MCF 10A (cell line): ENCODE measurements around the gene CYP19A1. TPM values are rescaled to one million over a fixed set of nuclear protein-coding genes. Genes with fewer than 3 reads are reported as not detected.

Experiments used
- BruUV-seq: library from RNA; stranded (reverse); fragments of 400-500 nt; replicated peaks from 2 replicates; lab custom pipeline; 2021; lab: Mats Ljungman, UMichigan
- CTCF ChIA-PET: fragments of 300-600 bp; sonication (Branson Sonifier 250); formaldehyde crosslinking; extraction: SDS; loops from one replicate; lab custom pipeline; 2021; ENCODE audit warnings: antibody characterized with exemption, inconsistent platforms; lab: Yijun Ruan, JAX
- POLR2A ChIA-PET: fragments of 300-600, 350-650 bp; sonication (Branson Sonifier 250); formaldehyde crosslinking; extraction: SDS; loops from one replicate; lab custom pipeline; 2020; ENCODE audit warnings: antibody characterized with exemption, inconsistent platforms; lab: Yijun Ruan, JAX
- DNase-seq: peaks from one replicate; pipeline ENCODE4 v3.0.0-alpha.2; 2018; ENCODE audit not compliant: unreplicated experiment
- H3K27ac Mint-ChIP-seq: one replicate; pipeline ENCODE4 v1.8.0; 2022; ENCODE audit warnings: mild to moderate bottlenecking, low read depth, mixed read lengths; ENCODE audit not compliant: unreplicated experiment
- H3K27me3 Mint-ChIP-seq: one replicate; pipeline ENCODE4 v1.8.0; 2022; ENCODE audit warnings: mixed read lengths; ENCODE audit not compliant: insufficient read depth, unreplicated experiment
- H3K36me3 Mint-ChIP-seq: one replicate; pipeline ENCODE4 v1.8.0; 2022; ENCODE audit warnings: mild to moderate bottlenecking, moderate library complexity, mixed read lengths; ENCODE audit not compliant: insufficient read depth, unreplicated experiment
- H3K4me1 Mint-ChIP-seq: one replicate; pipeline ENCODE4 v1.8.0; 2022; ENCODE audit warnings: mixed read lengths; ENCODE audit not compliant: insufficient read depth, unreplicated experiment
- H3K4me3 Mint-ChIP-seq: one replicate; pipeline ENCODE4 v1.8.0; 2022; ENCODE audit warnings: mild to moderate bottlenecking, moderate library complexity, mixed read lengths; ENCODE audit not compliant: unreplicated experiment
- H3K9me3 Mint-ChIP-seq: one replicate; pipeline ENCODE4 v1.8.0; 2022; ENCODE audit warnings: mixed read lengths; ENCODE audit not compliant: unreplicated experiment
- CTCF ChIP-seq: fragments of 200-600 bp; IDR thresholded peaks from one replicate; pipeline ENCODE4 v1.8.0; 2022; ENCODE audit warnings: antibody characterized with exemption, mild to moderate bottlenecking; ENCODE audit not compliant: unreplicated experiment
- intact Hi-C: fragments of 100-400 bp; cut with micrococcal nuclease; formaldehyde crosslinking; loops from 2 replicates; pipeline ENCODE4 v1.14.1; 2022
- total RNA-seq: library from RNA; stranded (reverse); gene quantifications from 2 replicates; pipeline ENCODE4 v1.2.3, GENCODE V29; 2022

Gene CYP19A1
- total RNA-seq, 1 experiment from 2014 or later, result not detected

GRCh38 chr15:51218299-51218938 is 120.0 kb downstream of the CYP19A1 start:
- H3K27ac Mint-ChIP-seq, result no peak overlapping the region
- TF ChIP-seq CTCF, result no peak
- intact Hi-C loops, result no loop called here
- DNase-seq, result no peak
- ChIA-PET CTCF (interaction anchor here (1.7 to 2.3 kb wide), 2 partner anchors 50 to 55 kb away, joined by 3 to 12 read pairs; no protein-coding TSS in a partner anchor), POLR2A (interaction anchor here (0.9 to 1.7 kb wide), 4 partner anchors 9 to 14 kb away, joined by 3 to 6 read pairs (median 4); no protein-coding TSS in a partner anchor)
- H3K27me3 Mint-ChIP-seq, result no peaks in the 10 kb centered on the region
- no peak overlapping the region for H3K4me3 Mint-ChIP-seq
- H3K36me3 Mint-ChIP-seq, result no peaks in the 10 kb centered on the region
- BruUV-seq, result no TSS peak
- no peaks in the 10 kb centered on the region for H3K9me3 Mint-ChIP-seq
- H3K4me1 Mint-ChIP-seq, result peaks cover 19% of the 10 kb centered on the region

- BruUV-seq, result no TSS peak
- no peaks in the 10 kb centered on the region for H3K4me1 Mint-ChIP-seq
- DNase-seq, result no peak
- intact Hi-C loops, result no loop called here
- no peak for TF ChIP-seq CTCF
- H3K36me3 Mint-ChIP-seq, result no peaks in the 10 kb centered on the region
- ChIA-PET POLR2A (no interaction called here), CTCF (no interaction called here)
- no peaks in the 10 kb centered on the region for H3K27me3 Mint-ChIP-seq
- H3K9me3 Mint-ChIP-seq, result no peaks in the 10 kb centered on the region
- H3K4me3 Mint-ChIP-seq, result no peak overlapping the region
- H3K27ac Mint-ChIP-seq, result no peak overlapping the region
Observed at GRCh38 chr15:51212909-51213308, 125.5 kb downstream of the CYP19A1 start.

- intact Hi-C loops, result no loop called here
- ChIA-PET POLR2A (no interaction called here), CTCF (interaction anchor here (0.6 kb wide), 1 partner anchor 190 kb away, joined by 3 read pairs; no protein-coding TSS in a partner anchor)
- Mint-ChIP-seq H3K4me3 (no peak overlapping the region), H3K9me3 (no peaks in the 10 kb centered on the region), H3K36me3 (no peaks in the 10 kb centered on the region), H3K27ac (no peak overlapping the region), H3K27me3 (no peaks in the 10 kb centered on the region), H3K4me1 (no peaks in the 10 kb centered on the region)
- no peak for DNase-seq
- BruUV-seq, result no TSS peak
- no peak for TF ChIP-seq CTCF
Observed at GRCh38 chr15:51212239-51212638, 126.2 kb downstream of the CYP19A1 start.

GRCh38 chr15:51205050-51205975 is 133.1 kb downstream of the CYP19A1 start:
- Mint-ChIP-seq H3K4me1 (peaks cover 14% of the 10 kb centered on the region), H3K27me3 (no peaks in the 10 kb centered on the region), H3K36me3 (no peaks in the 10 kb centered on the region), H3K9me3 (no peaks in the 10 kb centered on the region), H3K27ac (no peak overlapping the region), H3K4me3 (no peak overlapping the region)
- no peak for TF ChIP-seq CTCF
- no TSS peak for BruUV-seq
- ChIA-PET CTCF (interaction anchor here (0.5 to 5.5 kb wide), 10 partner anchors 13 to 178 kb away, joined by 3 to 32 read pairs (median 4); no protein-coding TSS in a partner anchor), POLR2A (interaction anchor here (0.5 to 2.0 kb wide), 5 partner anchors 13 to 47 kb away, joined by 3 to 7 read pairs (median 5); no protein-coding TSS in a partner anchor)
- intact Hi-C loops, result no loop called here
- peak; percentile 78 for DNase-seq
